T-cell (primary cell): ENCODE measurements around the gene NMBR. TPM values are rescaled to one million over a fixed set of nuclear protein-coding genes. Genes with fewer than 3 reads are reported as not detected.

Source experiments
- ATAC-seq, 4 experiments: fragments of 200-7000 bp in 3 of 4; fragments of 150-1000 bp in 1 of 4; cut with Tn5 transposase; replicated peaks in 1 of 4; 1 replicate in 3 of 4; 2 replicates in 1 of 4; pipeline ENCODE4 v1.10.0; 2021; ENCODE audit warnings: moderate library complexity in 3 of 4, mild to moderate bottlenecking in 2 of 4, moderate number of reproducible peaks in 1 of 4
- CTCF ChIA-PET, 2 donors: fragments of 300-600 bp; sonication (Branson Sonifier 250); formaldehyde crosslinking; loops; one replicate each; lab custom pipeline; 2022; ENCODE audit warnings: antibody characterized with exemption in 2 of 2; lab: Charles Lee
- POLR2A ChIA-PET, 2 donors: fragments of 300-600 bp; sonication (Branson Sonifier 250); formaldehyde crosslinking; loops; one replicate each; lab custom pipeline; 2022; ENCODE audit warnings: antibody characterized with exemption in 2 of 2; lab: Charles Lee
- DNase-seq, 35 experiments: peaks; one replicate each; pipeline versions ENCODE4 v3.0.0 to v3.0.0-alpha.2; 2013 to 2023
- H3K27ac ChIP-seq: one replicate; pipeline ENCODE4 v1.5.1; 2013; ENCODE audit warnings: low read length
- H3K27me3 ChIP-seq, 2 experiments: replicated peaks in 1 of 2; 1 replicate in 1 of 2; 2 replicates in 1 of 2; pipeline versions ENCODE4 v1.6.1 to v1.7.0; 2013; ENCODE audit warnings: low read length in 1 of 2, mixed read lengths in 1 of 2; ENCODE audit not compliant: control insufficient read depth in 2 of 2, insufficient read depth in 2 of 2; ENCODE audit errors: extremely low read depth in 1 of 2
- H3K36me3 ChIP-seq, 2 donors: 1 replicate in 1 of 2; 2 replicates in 1 of 2; pipeline versions ENCODE4 v1.6.1 to v1.7.0; 2013; ENCODE audit warnings: low read length in 1 of 2; ENCODE audit not compliant: control insufficient read depth in 2 of 2, insufficient read depth in 1 of 2; ENCODE audit errors: extremely low read depth in 1 of 2
- H3K4me1 ChIP-seq, 2 experiments: 1 replicate in 1 of 2; 2 replicates in 1 of 2; pipeline versions ENCODE4 v1.6.1 to v1.7.0; 2013; ENCODE audit warnings: low read length in 2 of 2, mixed read lengths in 1 of 2; ENCODE audit not compliant: insufficient read depth in 2 of 2, control insufficient read depth in 1 of 2; ENCODE audit errors: extremely low read depth in 1 of 2
- H3K4me3 ChIP-seq, 2 donors: 1 replicate in 1 of 2; 2 replicates in 1 of 2; pipeline versions ENCODE4 v1.5.1 to v1.7.0; 2013; ENCODE audit warnings: mild to moderate bottlenecking in 2 of 2, low read length in 1 of 2, moderate library complexity in 1 of 2; ENCODE audit not compliant: control insufficient read depth in 1 of 2; ENCODE audit errors: extremely low read depth in 1 of 2
- H3K9me3 ChIP-seq: 2 replicates; pipeline ENCODE4 v1.7.0; 2013
- H3K27ac Mint-ChIP-seq, 2 donors: one replicate each; pipeline ENCODE4 v1.8.0; 2020 to 2021; ENCODE audit warnings: mild to moderate bottlenecking in 2 of 2, mixed read lengths in 2 of 2
- H3K27me3 Mint-ChIP-seq, 2 donors: one replicate each; pipeline ENCODE4 v1.8.0; 2021 to 2022; ENCODE audit warnings: mixed read lengths in 2 of 2
- H3K36me3 Mint-ChIP-seq: one replicate; pipeline ENCODE4 v1.8.0; 2021; ENCODE audit warnings: mixed read lengths
- H3K4me1 Mint-ChIP-seq, 3 donors: one replicate each; pipeline ENCODE4 v1.8.0; 2020 to 2022; ENCODE audit warnings: mixed read lengths in 3 of 3, mild to moderate bottlenecking in 1 of 3
- H3K4me3 Mint-ChIP-seq, 3 donors: one replicate each; pipeline ENCODE4 v1.8.0; 2020 to 2022; ENCODE audit warnings: mild to moderate bottlenecking in 3 of 3, mixed read lengths in 3 of 3, moderate library complexity in 3 of 3
- H3K9me3 Mint-ChIP-seq, 3 donors: one replicate each; pipeline ENCODE4 v1.8.0; 2020 to 2022; ENCODE audit warnings: mixed read lengths in 3 of 3
- WGBS: methylation state at CpG from one replicate; pipeline ENCODE4 v1.1.5; 2013; ENCODE audit warnings: missing lambda C conversion rate; ENCODE audit not compliant: insufficient coverage; 5-methylcytosine and 5-hydroxymethylcytosine counted together
- total RNA-seq, 35 experiments: library from RNA in 6 of 35; stranded (reverse) in 6 of 35; fragments of 120-200 nt in 1 of 35; gene quantifications; one replicate each; pipeline versions ENCODE4 v1.2.1 to v1.2.4 and lab custom pipeline; 2013 to 2026

Gene NMBR
- total RNA-seq, 5 donors from 2014 or later (not counting 1 experiment from before 2014, with no cell fraction given), result not detected

DNA sequence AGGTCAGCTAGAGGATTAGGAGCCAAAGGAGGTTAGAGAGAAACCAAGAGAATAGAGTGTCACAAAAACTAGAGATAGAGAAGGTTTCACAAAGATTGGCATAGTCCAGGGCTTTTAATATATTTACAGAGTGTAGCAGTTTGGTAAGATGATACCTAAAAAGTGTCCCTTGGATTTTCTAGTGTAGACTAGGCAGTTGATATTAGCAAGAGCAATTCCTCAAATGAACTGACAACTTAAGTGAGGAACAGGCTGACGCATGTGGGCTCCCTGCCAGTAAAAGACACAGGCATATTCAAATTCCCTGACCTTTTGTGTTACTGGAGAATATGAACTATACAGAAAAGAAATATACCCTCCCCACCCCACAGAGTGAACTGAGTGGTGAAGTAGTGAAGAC lies 40.3 kb upstream of the NMBR start:
- H3K9me3 ChIP-seq, result no peaks in the 10 kb centered on the region
- H3K36me3 ChIP-seq, result peaks cover 0 to 11% of the 10 kb centered on the region in 2 donors
- Mint-ChIP-seq H3K4me1 (peaks cover 11 to 37% (median 29%) of the 10 kb centered on the region in 3 donors), H3K36me3 (peaks cover 20% of the 10 kb centered on the region), H3K4me3 (no peak overlapping the region), H3K9me3 (no peaks in the 10 kb centered on the region), H3K27me3 (no peaks in the 10 kb centered on the region), H3K27ac (peak overlapping the region in 1 of 2 donors; percentile 4)
- no CpG with 5 or more reads among the region's 1 CpG for WGBS
- no peak overlapping the region for H3K27ac ChIP-seq
- CTCF ChIA-PET, result interaction anchor here (0.6 to 2.5 kb wide), 5 partner anchors 10 to 98 kb away, joined by 3 to 8 read pairs (median 5); no protein-coding TSS in a partner anchor
- no peak overlapping the region for H3K4me3 ChIP-seq
- ATAC-seq, result no peak
- DNase-seq, result no peak
- no peaks in the 10 kb centered on the region for H3K4me1 ChIP-seq
- H3K27me3 ChIP-seq, result no peaks in the 10 kb centered on the region
- POLR2A ChIA-PET, result no interaction called here

DNA sequence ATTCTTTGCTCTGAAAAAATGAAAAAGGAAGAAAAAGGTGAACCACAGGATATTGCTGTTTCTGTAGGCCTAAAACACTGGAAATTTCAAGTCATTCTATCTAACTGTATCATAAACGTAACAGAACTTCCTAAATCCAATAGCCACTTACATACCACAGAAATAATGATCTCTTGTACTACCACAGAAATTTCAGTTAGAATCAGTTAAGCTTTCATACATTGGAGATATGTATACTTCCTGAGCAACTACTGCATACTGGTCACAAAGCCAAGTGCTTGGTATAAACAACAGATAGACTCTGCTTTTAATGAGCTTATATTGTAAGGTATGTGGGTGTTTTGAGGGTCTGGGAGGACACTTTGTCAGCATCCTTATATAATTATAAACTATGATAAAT lies 38.7 kb upstream of the NMBR start:
- Histone ChIP-seq H3K4me1 (no peaks in the 10 kb centered on the region), H3K27ac (no peak overlapping the region), H3K36me3 (peaks cover 0 to 14% of the 10 kb centered on the region in 2 donors), H3K4me3 (no peak overlapping the region), H3K9me3 (no peaks in the 10 kb centered on the region), H3K27me3 (no peaks in the 10 kb centered on the region)
- Mint-ChIP-seq H3K4me3 (no peak overlapping the region), H3K27me3 (no peaks in the 10 kb centered on the region), H3K4me1 (peaks cover 15 to 44% (median 25%) of the 10 kb centered on the region in 3 donors), H3K27ac (peak overlapping the region in 1 of 2 donors; percentile 63), H3K9me3 (no peaks in the 10 kb centered on the region), H3K36me3 (peaks cover 28% of the 10 kb centered on the region)
- POLR2A ChIA-PET, result no interaction called here
- CTCF ChIA-PET, result interaction anchor here in 1 of 2 donors (1.3 to 2.5 kb wide), 3 partner anchors 11 to 29 kb away, joined by 4 to 8 read pairs (median 6); no protein-coding TSS in a partner anchor
- WGBS, result no CpG with 5 or more reads among the region's 1 CpG
- DNase-seq (no peak), ATAC-seq (no peak)

DNA sequence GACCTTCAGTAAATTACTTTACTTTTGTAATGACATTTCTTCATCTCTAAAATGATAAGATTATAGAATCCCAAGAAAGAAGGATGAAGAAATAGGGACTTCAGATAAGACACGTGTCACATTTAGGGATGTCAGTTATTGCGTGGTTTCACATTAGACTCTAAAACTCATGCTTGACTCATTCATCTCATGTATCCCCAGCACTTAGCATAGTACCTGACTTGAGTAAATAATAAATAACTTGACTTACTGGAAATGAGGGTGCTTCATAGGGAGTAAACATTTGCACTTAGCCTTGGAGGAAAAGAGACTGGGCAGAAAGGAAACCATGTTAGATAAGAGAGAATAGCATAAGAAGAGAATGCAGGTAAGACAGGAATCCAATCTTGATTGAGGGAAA lies 37.4 kb upstream of the NMBR start:
- no CpG with 5 or more reads among the region's 2 CpGs for WGBS
- H3K27me3 ChIP-seq, result no peaks in the 10 kb centered on the region
- CTCF ChIA-PET, result no interaction called here
- H3K27ac ChIP-seq, result no peak overlapping the region
- peaks cover 0 to 13% of the 10 kb centered on the region in 2 donors for H3K36me3 ChIP-seq
- no peak for ATAC-seq
- H3K36me3 Mint-ChIP-seq, result peaks cover 26% of the 10 kb centered on the region
- POLR2A ChIA-PET, result no interaction called here
- H3K9me3 Mint-ChIP-seq, result no peaks in the 10 kb centered on the region
- H3K4me1 ChIP-seq, result no peaks in the 10 kb centered on the region
- no peaks in the 10 kb centered on the region for H3K9me3 ChIP-seq
- no peak overlapping the region for H3K4me3 ChIP-seq
- H3K4me1 Mint-ChIP-seq, result peaks cover 16 to 38% (median 25%) of the 10 kb centered on the region in 3 donors
- DNase-seq, result no peak
- no peak overlapping the region for H3K27ac Mint-ChIP-seq
- no peak overlapping the region for H3K4me3 Mint-ChIP-seq
- H3K27me3 Mint-ChIP-seq, result no peaks in the 10 kb centered on the region

DNA sequence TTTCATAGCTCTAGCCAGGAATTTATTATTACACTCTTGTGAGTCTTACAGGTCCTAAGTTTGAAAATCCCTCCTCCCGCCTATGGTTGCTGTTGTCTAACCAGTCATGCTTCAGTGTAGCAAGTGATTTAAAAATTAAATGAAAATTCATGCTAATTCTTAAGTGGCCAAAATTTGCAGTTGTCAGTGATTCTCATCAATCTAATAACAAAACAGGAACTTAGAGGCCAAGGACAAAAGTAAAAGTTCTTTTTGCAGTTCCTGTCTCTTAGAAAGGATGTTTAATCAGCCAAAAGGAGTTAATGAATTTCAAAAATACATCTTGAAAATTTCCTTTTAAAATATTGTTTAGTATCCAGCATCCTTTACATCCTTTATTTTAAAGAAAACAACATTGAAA lies 36.4 kb upstream of the NMBR start:
- no peak overlapping the region for H3K4me3 ChIP-seq
- Mint-ChIP-seq H3K27ac (no peak overlapping the region), H3K36me3 (peaks cover 29% of the 10 kb centered on the region), H3K4me3 (no peak overlapping the region), H3K4me1 (peaks cover 13 to 38% (median 21%) of the 10 kb centered on the region in 3 donors), H3K27me3 (no peaks in the 10 kb centered on the region), H3K9me3 (peaks cover 0 to under 1% (median 0%) of the 10 kb centered on the region in 3 donors)
- no peaks in the 10 kb centered on the region for H3K27me3 ChIP-seq
- H3K27ac ChIP-seq, result no peak overlapping the region
- DNase-seq (no peak), ATAC-seq (no peak)
- WGBS, result no CpG with 5 or more reads among the region's 1 CpG
- ChIA-PET CTCF (interaction anchor here in 1 of 2 donors (1.7 kb wide), 1 partner anchor 22 kb away, joined by 5 read pairs; no protein-coding TSS in a partner anchor), POLR2A (no interaction called here)
- H3K9me3 ChIP-seq, result no peaks in the 10 kb centered on the region
- peaks cover 0 to 14% of the 10 kb centered on the region in 2 donors for H3K36me3 ChIP-seq
- no peaks in the 10 kb centered on the region for H3K4me1 ChIP-seq

DNA sequence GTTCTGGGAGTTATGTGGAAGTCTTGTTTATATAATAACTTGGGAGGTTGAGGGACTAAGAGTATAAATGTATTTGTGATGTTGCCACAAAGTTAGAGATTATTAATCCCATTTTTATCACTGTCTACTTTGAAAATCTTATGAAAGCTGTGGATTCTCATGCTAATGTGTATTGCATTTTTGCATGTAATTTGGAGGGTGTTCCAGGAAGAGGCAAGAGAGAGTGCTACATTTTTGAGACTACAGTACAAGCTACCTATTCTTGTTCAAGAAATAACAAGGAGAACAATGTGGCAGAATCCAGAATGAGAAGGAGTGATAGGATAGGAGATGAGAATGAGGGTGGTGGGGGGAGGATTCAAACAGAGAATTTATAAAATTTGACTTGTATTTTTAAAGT lies 35.1 kb upstream of the NMBR start:
- no peaks in the 10 kb centered on the region for H3K27me3 ChIP-seq
- POLR2A ChIA-PET, result no interaction called here
- H3K4me1 ChIP-seq, result no peaks in the 10 kb centered on the region
- no peak overlapping the region for H3K27ac ChIP-seq
- Mint-ChIP-seq H3K4me3 (no peak overlapping the region), H3K4me1 (peaks cover 13 to 33% (median 21%) of the 10 kb centered on the region in 3 donors), H3K27ac (no peak overlapping the region), H3K9me3 (peaks cover 7 to 13% (median 8%) of the 10 kb centered on the region in 3 donors), H3K36me3 (peaks cover 40% of the 10 kb centered on the region), H3K27me3 (no peaks in the 10 kb centered on the region)
- DNase-seq, result no peak
- CTCF ChIA-PET, result interaction anchor here in 1 of 2 donors (1.7 kb wide), 1 partner anchor 23 kb away, joined by 5 read pairs; no protein-coding TSS in a partner anchor
- no peak for ATAC-seq
- H3K9me3 ChIP-seq, result no peaks in the 10 kb centered on the region
- no peak overlapping the region for H3K4me3 ChIP-seq
- peaks cover 0 to 18% of the 10 kb centered on the region in 2 donors for H3K36me3 ChIP-seq

DNA sequence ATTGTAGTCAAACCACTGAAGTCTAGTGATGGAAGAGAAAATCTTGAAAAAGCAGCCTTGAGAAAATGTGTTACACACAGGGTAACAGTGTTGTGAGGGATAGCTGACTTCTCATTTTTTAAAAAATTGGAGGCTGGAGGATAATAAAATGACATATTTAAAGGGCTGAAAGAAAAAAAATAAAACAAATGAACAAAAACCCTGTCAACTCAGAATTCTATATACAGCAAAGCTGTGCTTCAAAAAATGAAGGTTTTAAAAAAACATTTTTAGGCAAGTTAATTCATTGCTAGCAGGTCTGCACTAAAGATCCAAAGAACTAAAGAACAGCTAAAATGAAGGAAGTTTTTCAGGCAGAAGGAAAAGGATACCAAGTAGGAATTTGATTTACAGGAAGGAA lies 31.2 kb upstream of the NMBR start:
- no peak for DNase-seq
- no peak overlapping the region for H3K4me3 Mint-ChIP-seq
- H3K4me1 Mint-ChIP-seq, result peaks cover 12 to 22% (median 14%) of the 10 kb centered on the region in 3 donors
- H3K27me3 ChIP-seq, result no peaks in the 10 kb centered on the region
- ChIA-PET POLR2A (interaction anchor here (0.6 kb wide), 2 partner anchors 10 to 698 kb away, joined by 3 to 6 read pairs; no protein-coding TSS in a partner anchor), CTCF (interaction anchor here (0.5 to 1.2 kb wide), 3 partner anchors 22 to 616 kb away, joined by 3 to 5 read pairs (median 4); no protein-coding TSS in a partner anchor)
- H3K4me1 ChIP-seq, result no peaks in the 10 kb centered on the region
- no peak overlapping the region for H3K27ac Mint-ChIP-seq
- H3K27me3 Mint-ChIP-seq, result no peaks in the 10 kb centered on the region
- H3K9me3 Mint-ChIP-seq, result peaks cover 8 to 18% (median 13%) of the 10 kb centered on the region in 3 donors
- no peaks in the 10 kb centered on the region for H3K9me3 ChIP-seq
- H3K4me3 ChIP-seq, result no peak overlapping the region
- peaks cover 0 to 41% of the 10 kb centered on the region in 2 donors for H3K36me3 ChIP-seq
- no peak overlapping the region for H3K27ac ChIP-seq
- ATAC-seq, result no peak
- H3K36me3 Mint-ChIP-seq, result peaks cover 76% of the 10 kb centered on the region
